DMS114 treated with DMSO at 0.1 percent for 48 hours (cell line): ENCODE measurements around the gene TAS2R50.
"Not testable (repeated sequence)": the region's sequence is repeated elsewhere in the genome, so short reads cannot be mapped to it uniquely, and the experiment has no call there.

Source experiments
- DNase-seq: peaks from one replicate; lab custom pipeline; 2025; ENCODE audit not compliant: unreplicated experiment; lab: John Stamatoyannopoulos, UW

Gene TAS2R50

GRCh38 chr12:10986812-10987211, at the start of gene TAS2R50:
TSS of gene TAS2R50 (minus strand) at chr12:10986912. CDS start at chr12:10986860, 52 bp downstream.
- no peak for DNase-seq

GRCh38 chr12:11033959-11034358, 47.2 kb upstream of the TAS2R50 start:
- DNase-seq, result not testable (repeated sequence)

GRCh38 chr12:11031307-11031706, 44.6 kb upstream of the TAS2R50 start, which contains the start of gene TAS2R31:
TSS of gene TAS2R31 (minus strand) at chr12:11031407. CDS start at chr12:11031335, 72 bp downstream.
- no peak for DNase-seq

- no peak for DNase-seq
Measured at GRCh38 chr12:11026118-11026517, 39.4 kb upstream of the TAS2R50 start.

GRCh38 chr12:11023387-11023786, 36.7 kb upstream of the TAS2R50 start:
- DNase-seq, result no peak

GRCh38 chr12:11022520-11022919, 35.8 kb upstream of the TAS2R50 start, which contains the start of gene TAS2R19:
TSS of gene TAS2R19 (minus strand) at chr12:11022620. CDS start at chr12:11022571, 49 bp downstream.
- DNase-seq, result no peak

GRCh38 chr12:11016937-11017336, 30.2 kb upstream of the TAS2R50 start:
- no peak for DNase-seq

- DNase-seq, result no peak
Measured at GRCh38 chr12:11015775-11016430, 29.2 kb upstream of the TAS2R50 start.

- no peak for DNase-seq
Measured at GRCh38 chr12:11014234-11014633, 27.5 kb upstream of the TAS2R50 start.

- DNase-seq, result no peak
Measured at GRCh38 chr12:11007608-11008007, 20.9 kb upstream of the TAS2R50 start.

GRCh38 chr12:10998204-10998603, 11.5 kb upstream of the TAS2R50 start, which contains the start of gene TAS2R20:
TSS of gene TAS2R20 (minus strand) at chr12:10998304. CDS start at chr12:10997875, 429 bp downstream.
- DNase-seq, result no peak

- DNase-seq, result no peak
Measured at GRCh38 chr12:10994307-10994706, 7.6 kb upstream of the TAS2R50 start.

GRCh38 chr12:10989107-10989506, 2.4 kb upstream of the TAS2R50 start:
- no peak for DNase-seq

GRCh38 chr12:10982244-10982643, 4.5 kb downstream of the TAS2R50 start:
- no peak for DNase-seq

- no peak for DNase-seq
Measured at GRCh38 chr12:10974965-10975364, 11.7 kb downstream of the TAS2R50 start.

GRCh38 chr12:10968765-10969456, 17.8 kb downstream of the TAS2R50 start:
- no peak for DNase-seq

- no peak for DNase-seq
Measured at GRCh38 chr12:10967409-10967808, 19.3 kb downstream of the TAS2R50 start.

- DNase-seq, result no peak
Measured at GRCh38 chr12:10966314-10966713, 20.4 kb downstream of the TAS2R50 start.

GRCh38 chr12:10965476-10965875, 21.2 kb downstream of the TAS2R50 start:
- DNase-seq, result no peak

GRCh38 chr12:10960211-10960610, 26.5 kb downstream of the TAS2R50 start:
- no peak for DNase-seq

- DNase-seq, result no peak
Measured at GRCh38 chr12:10959804-10960203, 26.9 kb downstream of the TAS2R50 start.

GRCh38 chr12:10957741-10958140, 29.0 kb downstream of the TAS2R50 start:
- DNase-seq, result no peak
